T-helper 1 cell treated with Interleukin-12 subunit alpha and Interleukin-12 subunit beta and Interleukin-4 antibody, amounts not matched to agents 30 ng/mL and 1 ng/mL, for 36 hours (primary cell): ENCODE data around the gene SLC37A1. TPM values are rescaled to one million over a fixed set of nuclear protein-coding genes. Genes with fewer than 3 reads are reported as not detected.

Experiments used
- intact Hi-C: fragments of 100-400 bp; cut with micrococcal nuclease; formaldehyde crosslinking; loops from one replicate; pipeline ENCODE4 v1.15.1; 2024
- total RNA-seq: library from RNA; stranded (reverse); gene quantifications from 2 replicates; pipeline ENCODE4 v1.2.3, GENCODE V29; 2022

The SLC37A1 gene
- total RNA-seq, 1 donor from 2014 or later = 14.3 TPM

DNA sequence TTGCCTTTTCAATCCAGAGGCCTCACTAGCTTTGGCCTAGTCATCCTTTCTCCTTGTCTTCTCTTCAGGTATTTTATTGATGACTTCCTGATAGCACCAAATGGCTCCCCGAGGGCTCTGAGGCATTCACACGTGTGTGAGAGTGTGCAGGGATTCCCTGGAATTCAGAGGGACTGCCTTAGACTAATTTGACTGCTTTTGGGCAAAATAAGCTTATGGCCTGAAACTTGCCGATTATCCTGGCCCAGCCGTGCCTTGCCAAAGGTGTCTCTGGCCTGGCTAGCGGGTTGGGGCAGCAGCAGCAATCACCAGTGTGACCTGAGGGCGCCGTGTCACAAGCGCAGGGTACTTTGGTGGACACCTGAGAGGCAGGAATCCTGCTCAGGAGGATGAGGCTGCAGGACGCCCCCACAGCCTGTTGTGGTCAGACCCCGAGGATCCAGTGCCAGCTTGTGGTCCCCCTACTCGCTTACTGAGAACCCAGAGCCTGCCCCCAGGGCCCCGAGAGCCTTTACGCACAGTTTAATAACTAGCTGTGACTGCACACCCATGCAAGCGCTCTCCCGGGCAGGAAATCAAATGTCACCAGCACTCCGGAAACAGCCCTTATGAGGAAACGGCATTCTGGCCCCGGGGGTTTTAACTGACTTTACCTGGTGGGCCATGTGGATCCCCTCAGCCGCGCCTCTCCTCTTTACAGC, 76.9 kb downstream of the SLC37A1 start:
- intact Hi-C loops = loop anchor here (5.0 kb wide), 3 partner anchors 62 to 147 kb away; partner anchors contain the start of gene PDE9A

DNA sequence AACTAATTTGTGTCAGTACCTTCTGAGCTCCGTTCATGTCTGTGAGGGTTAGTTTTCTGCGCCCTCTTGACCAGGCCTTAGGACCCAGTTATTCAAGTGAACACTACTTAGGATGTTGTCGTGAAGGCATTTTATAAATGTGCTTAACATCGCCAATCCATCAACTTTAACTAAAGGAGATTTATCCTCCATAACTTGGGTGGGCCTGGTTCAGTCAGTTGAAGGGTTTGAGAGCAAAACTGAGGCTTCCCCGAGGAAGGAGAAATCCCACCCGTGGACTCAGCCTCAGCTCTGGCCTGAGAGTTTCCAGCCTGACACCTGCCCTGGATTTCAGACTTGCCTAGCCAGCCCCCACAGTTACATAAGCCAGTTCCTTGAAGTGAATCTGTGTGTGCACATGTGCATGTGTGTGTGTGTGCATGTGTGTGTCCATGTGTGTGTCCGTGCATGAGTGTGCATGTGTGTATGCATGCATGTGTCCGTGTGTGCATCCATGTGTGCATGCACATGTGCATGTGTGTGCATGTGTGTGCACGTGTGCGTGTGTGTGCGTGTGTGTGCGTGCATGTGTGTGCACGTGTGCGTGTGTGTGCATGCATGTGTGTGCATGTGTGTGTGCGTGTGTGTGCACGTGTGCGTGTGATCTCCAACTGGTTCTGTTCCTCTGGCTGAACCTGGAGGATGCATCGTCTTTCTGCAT, 77.7 kb downstream of the SLC37A1 start:
- intact Hi-C loops = loop anchor here (5.0 kb wide), 3 partner anchors 61 to 146 kb away; partner anchors contain the start of gene PDE9A

DNA sequence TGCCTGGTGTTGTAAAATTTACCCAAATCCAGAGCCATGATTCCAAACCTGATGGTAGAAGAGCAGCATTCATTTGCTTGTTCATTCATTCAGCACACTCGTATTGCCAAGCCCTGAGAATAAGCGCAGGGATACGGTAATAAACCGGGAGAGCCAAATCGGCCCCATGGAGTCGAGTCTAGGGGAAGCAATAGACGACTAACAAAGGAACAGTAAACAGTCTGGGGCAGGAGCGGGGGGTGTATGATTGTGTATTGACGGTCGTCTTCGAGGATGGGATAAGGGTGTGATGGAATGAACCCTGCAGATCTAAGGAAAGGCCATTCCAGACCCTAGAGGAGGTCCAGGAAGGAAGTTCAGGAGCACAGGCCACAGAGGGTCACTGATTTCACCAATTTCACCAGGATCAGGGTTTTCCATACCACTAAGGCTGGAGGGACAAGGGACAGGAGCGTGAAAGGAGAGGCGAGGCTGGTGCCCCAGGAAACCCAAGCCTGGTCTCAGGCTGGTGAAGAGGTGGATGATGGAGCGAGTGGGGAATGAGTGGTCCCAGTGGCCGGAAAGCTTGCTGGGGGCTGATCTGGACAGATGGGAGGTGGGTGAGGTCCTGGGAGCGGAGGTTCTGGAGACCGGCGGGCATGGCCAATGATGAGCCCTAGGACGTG, 78.6 kb downstream of the SLC37A1 start:
- intact Hi-C loops = loop anchor here (2.0 to 5.0 kb wide), 4 partner anchors 23 to 145 kb away; partner anchors contain the start of gene PDE9A

DNA sequence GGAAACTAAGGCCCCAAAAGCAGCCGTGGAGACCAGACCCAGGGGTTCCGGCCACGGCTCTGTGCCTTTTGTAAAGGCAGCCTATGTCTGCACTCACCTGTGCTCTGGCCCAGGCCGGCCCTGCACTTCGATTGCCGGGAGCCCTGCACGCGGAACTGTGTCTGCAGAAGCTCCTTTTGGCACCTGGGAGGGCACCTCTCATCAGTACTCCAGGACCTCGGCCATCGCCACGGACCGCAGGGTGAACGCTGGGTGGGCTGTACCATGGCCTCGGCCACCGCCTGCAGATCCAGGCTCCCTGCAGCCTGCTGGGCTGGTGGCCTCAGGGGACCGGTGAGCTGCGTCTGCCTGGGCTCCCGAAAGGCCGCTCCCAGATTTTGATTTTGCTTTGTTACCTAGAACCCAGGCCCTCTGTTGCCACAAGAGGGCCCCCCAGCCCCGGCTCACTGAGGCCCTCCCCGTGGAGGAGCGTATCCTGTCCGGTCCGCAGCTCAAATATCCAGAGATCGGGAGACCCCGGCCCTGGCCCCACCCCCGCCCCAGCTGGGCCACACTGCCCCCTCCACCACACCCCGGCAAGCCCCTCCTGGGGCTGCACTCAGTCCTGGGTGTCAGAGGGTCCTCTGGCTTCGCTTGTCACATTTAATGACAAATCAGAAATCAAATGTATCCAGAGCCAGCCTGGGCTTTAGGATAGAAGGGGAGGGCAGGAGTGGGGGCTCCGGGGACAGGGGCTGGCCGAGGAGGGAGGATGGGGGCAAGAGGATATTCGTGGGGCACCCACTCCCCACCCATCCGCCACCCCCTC, 79.6 kb downstream of the SLC37A1 start:
- intact Hi-C loops = loop anchor here (1.0 to 5.0 kb wide), 7 partner anchors 22 to 286 kb away; partner anchors contain the start of genes PDE9A and WDR4

DNA sequence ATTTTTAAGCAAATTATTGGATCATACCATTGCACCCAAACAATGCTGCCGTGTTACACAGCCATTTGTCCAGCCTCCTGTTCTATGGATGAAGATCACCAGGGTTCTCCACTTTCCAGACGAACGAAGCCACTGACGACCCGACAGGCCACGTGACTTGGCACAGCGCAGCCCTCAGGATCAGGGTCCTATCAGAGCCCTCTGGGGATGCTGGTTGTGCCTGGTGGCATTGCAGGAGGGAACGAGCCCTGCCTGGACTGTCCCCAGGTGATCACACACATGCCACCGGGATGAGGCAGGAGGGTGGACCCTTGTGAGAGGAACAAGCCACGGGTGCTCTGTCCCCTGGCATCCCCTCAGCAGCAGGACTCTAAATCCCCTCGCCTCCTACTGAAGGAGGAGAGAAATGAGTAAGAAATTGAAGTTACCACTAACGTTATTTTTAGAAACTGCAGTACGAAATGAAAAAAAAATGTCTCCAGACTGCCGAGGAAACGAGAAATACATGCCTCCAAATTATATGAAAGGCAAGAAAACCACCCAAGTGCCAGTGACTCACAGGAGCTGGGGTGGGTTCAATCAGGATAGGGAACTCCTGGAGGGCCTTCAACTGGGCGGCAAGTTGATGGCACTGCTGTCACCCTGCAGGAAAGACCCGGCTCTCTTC, 81.1 kb downstream of the SLC37A1 start:
- intact Hi-C loops = loop anchor here (5.0 kb wide), 3 partner anchors 58 to 143 kb away; partner anchors contain the start of gene PDE9A

DNA sequence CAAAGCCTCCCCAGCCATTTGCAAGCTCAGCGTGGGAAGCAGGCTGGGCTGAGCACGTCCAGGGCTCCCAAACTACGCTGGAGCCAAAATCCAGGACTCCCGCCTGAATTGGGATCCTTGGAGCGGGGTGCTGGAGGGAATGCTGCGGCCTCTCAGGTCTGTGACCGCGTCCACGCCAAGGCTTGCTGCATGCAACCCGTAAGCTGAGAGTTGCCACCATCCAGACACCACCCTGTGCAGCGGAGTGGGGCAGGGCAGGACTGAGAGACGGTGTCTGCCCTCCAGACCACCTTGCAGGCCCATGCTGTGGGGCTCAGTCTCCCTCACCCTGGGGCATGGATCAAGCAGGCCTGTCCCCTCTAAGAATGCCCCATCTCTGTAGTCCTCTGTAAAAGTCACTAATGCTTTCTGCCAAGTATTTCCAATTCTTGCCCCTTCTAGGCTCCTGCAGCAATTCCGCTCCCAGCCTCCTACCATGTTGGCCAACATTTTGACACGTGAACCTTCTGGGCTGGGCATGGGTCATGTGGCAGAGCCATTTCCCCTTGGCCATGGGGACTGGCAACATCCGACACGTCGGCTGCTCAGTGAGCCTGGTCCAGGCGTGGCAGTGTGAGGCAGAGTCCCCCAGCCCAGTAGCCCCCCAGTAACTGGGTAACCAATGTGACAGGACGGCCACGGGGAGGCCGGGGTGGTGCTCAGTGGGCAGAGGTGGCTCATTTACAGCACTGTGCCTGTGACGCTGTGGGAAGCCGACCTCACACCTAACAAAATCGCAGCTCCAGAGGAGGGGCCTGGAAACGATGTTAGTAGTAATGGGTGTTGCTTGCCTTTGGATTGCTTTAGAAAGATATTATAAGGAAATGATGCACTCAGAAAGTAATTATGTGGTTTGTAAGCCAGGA, 81.9 kb downstream of the SLC37A1 start:
- intact Hi-C loops = no loop called here

DNA sequence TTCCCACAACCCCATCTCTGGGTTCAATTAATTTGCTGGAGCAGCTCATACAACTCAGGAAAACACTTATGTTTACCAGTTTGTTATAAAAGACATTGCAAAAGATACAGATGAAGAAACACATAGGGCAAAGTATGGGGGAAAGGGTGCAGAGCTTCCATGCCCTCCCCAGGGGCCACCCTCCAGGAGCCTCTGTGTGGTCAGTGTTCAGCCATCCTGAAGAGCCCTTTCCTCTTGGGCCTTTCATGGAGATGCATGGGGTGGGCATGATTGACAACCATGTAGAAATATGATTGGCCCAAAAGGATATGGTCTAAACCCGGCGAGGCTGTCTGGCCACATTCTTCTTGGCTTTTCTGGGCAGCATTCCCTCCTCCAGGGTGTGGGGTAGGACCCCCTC, 83.0 kb downstream of the SLC37A1 start:
- intact Hi-C loops = no loop called here

DNA sequence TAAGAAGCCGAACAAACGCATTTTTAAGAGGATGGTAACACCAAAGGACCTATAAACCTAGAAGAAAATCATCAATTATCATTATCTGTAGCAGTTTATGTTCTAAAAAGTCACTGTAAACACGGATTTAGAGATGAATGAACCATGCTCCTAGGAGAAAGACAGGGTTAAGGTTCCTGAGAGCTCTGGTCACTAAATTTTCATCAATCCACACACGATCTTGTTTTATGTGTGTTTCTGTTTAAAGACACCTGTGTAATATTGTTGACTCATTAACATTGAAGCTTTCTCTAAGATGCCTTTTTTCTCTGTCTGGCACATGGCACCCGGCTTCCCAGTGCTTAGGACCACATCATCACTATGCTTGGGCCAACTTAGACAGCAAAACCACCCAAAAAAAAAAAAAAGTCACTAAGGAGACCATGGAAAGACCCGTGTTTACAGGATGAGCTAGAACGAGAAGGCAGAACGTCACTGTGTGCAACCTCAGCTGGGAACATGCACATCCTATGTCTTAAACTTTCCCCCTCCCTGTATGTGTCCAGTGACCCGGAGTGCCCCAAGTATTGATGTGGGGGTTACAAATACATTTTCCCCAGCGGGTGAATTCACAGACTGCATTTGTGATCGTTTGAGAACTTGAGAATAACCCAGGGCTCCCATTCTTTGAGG, 84.0 kb downstream of the SLC37A1 start:
- intact Hi-C loops = no loop called here

DNA sequence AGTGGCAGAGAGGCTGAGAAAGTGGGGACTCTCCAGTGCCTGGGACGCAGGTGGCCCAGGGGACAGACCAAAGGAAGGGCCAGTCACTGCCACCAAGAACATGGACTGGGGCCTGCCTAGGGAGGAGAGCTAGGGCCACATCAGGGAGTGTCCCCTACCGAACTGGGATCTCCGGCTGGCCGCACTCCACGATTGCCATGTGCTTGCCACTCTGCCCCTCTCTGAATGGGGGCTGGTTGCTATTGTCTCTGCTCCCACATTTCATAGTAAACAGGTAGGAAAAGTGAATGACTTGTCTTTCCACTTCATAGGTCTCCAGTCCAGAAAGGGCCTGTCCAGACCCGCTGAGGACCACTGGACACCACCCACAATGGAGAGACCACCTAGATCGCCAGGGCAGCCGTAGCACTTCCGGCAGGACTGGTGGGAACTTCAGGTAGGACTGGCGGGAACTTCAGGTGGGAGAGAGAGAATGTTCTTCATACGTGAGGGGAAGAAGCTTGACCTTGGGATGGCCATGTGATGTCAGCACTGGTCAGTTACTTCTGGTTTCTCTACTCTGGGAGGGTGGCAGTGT, 84.6 kb downstream of the SLC37A1 start:
- intact Hi-C loops = no loop called here

DNA sequence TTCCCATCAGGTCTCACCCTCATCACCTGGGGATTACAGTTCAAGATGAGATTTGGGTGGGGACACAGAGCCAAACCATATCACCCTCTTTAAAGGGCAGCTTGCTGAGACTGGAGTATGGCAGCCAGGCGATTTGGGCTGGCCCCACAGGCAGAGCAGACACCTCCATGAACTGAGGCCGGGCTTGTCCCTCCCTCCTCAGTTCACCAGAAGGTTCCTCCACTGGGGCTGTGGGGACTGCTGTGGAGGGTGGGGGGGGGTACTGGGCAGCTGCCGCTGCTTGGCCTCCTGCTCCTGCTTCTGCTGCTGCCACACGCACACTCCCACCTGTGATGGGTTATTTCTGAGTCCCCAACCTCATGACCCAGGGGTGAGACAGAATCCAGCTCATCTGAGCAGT, 85.8 kb downstream of the SLC37A1 start:
- intact Hi-C loops = no loop called here

DNA sequence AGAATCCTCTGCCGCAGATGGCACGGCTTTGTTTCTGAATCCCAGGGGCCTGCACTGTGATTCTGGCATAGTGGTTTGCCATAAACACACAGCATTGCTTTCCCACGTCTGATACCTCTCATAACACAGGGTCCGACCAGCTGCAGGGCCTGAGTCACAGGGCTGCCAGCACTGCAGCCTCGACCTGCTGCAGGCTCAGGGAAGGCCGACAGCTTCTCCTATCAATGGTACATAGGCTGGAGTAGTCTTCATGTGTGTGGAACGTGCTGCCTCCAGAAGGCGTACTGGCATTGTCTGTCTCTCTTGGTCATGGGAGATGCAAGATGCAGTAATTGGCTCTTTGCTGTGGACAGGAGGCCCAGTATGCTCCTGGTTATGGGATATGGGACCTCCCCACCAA, 86.3 kb downstream of the SLC37A1 start:
- intact Hi-C loops = no loop called here

DNA sequence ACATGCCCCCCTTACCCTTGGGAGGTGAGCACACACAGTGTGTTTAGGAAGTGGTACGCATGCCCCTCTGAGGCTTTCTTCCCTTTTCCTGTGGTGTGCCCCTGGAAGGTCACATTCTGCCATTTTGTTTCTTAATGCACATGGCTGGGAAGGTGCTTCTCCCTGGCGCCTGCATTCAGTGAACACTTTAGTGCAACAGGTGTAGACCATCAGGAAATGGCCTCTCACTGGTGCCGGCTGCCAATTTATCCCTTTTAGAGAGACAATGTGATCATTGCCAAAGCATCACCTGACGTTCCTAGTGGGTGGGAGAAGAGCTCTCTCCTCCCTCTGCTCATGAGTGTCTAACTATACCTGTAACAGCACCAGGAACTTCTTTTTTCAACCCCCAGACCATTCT, 88.0 kb downstream of the SLC37A1 start:
- intact Hi-C loops = no loop called here

DNA sequence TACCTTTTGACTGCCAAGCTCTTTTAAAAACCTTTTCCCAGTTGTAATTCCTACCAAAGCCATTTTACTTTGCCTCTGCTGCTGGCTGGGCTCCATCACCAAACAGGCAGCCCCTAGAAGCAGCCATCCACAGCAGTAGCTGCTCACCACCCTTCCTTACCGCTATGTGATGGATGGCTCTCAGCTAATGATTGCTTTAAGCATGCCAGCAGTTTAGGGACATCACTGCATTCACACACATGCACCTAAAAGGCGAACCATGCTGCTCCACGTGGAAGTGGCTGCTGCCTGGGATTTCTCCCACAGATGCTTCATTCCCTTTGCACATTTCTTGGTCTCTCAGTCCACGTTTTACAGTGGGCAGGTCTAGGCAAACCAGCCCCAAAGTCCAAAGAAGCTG, 93.5 kb downstream of the SLC37A1 start:
- intact Hi-C loops = no loop called here

DNA sequence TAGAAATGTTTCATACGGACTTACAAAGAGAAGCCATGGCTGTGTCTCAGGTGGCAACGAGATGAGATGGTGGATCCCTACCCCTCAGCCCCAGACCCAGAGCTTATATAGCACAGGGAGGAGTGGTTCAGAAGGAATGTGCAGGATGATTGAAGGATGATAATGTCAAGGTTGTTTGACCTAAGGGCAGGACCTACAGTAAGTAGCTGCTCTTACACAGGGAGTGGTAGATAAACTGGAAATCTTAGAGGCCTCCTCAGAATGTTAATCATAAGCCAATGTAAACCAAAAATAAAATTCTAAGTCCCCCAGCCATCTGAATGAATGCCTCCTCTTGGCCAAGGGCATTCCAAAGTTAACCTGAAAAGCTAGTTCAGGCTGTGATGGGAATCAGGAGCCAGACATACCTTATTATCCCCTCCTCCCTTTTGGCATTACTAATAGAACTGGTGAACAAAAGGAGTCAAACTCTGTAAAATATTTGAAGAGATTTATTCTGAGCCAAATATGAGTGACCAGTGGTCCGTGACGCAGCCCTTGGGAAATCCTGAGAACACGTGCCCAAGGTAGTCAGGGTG, 94.0 kb downstream of the SLC37A1 start:
- intact Hi-C loops = no loop called here

DNA sequence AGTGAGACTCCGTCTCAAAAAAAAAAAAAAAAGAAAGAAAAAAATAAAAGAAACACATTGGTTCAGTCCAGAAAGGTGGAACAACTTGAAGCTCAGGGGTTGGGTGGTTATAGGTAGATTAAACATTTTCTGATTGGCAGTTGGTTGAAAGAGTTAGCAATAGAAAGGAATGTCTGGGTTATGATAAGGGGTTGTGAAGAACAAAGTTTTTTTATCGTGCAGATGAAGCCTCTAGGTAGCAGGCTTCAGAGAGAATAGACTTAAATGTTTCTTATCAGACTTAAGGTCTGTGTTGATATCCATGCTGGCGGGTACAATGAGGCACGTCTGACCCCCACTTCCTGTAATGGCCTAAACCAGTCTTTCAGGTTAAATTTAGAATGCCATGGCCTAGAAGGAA, 94.8 kb downstream of the SLC37A1 start:
- intact Hi-C loops = no loop called here

DNA sequence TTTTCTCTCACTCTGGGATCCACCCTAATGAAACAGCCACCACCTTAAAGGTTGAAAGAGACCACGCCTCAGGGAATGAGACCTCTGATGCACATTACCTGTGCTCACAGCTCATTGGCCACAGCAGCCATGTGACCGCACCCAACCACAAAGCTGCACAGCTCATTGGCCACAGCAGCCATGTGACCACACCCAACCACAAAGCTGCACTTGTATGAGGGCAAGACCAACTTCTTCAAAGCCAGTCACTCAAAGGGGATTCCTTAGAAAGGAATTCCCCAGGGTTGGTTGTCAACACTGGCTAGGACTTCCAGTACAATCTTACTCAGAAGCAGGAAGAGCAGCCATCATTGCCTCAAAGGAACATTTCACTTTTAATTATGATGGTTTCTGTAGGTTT, 96.2 kb downstream of the SLC37A1 start:
- intact Hi-C loops = loop anchor here (1.0 to 10.0 kb wide), 4 partner anchors 74 to 423 kb away; partner anchors contain the start of gene PKNOX1

DNA sequence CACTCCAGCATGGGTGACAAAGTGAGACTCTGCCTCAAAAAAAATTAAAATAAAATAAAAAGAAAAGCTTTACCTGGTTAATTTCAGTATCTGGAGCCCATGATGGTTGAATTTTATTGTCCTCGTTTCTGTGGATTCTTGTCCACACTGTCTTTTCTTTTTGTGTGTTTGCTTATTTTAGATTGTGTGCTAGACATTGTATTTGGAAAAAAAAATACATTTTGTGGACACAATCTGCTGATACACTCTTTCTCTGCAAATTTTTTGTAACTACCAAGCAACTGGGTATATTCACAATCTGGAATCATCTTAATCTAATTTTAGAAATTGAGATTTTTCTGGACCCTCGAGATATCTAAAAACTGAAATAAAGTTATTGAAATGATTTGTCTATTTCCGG, 98.2 kb downstream of the SLC37A1 start:
- intact Hi-C loops = loop anchor here (5.0 to 10.0 kb wide), 3 partner anchors 125 to 425 kb away; partner anchors contain the start of gene PKNOX1

DNA sequence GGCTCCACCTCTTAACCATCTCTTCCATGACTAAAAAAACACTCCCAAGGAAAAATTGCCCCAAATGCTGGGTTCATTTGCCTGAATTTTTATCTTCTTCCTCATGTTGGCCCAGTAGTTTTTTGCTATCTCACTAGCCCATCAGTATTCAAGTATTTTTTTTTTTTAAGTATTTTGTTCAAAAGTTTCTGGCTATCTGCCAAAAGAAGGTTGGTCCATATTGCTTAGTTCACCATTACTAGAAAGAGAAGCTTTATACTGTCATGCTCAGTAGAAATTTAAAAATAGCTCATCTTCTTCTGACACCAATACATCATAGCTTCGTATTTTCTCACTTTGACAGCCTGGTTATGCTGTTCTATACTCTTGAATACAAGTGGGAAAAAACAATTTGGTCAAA, 98.7 kb downstream of the SLC37A1 start:
- intact Hi-C loops = loop anchor here (5.0 to 10.0 kb wide), 3 partner anchors 125 to 425 kb away; partner anchors contain the start of gene PKNOX1
